Neural progenitor cell (in vitro differentiated cells): ENCODE data around the gene PIP4K2C. TPM values are rescaled to one million over a fixed set of nuclear protein-coding genes. Genes with fewer than 3 reads are reported as not detected.

Experiments used
- DNase-seq: peaks from one replicate; pipeline ENCODE4 v3.0.0-alpha.2; 2016; ENCODE audit warnings: low spot score
- H2AFZ ChIP-seq: fragments of 200-600 bp; sonication (generic); replicated peaks from 2 replicates; pipeline ENCODE4 v1.6.1; 2016; ENCODE audit warnings: antibody characterized with exemption
- H3F3A ChIP-seq: fragments of 200-600 bp; sonication (generic); 2 replicates; pipeline ENCODE4 v1.6.1; 2016; ENCODE audit warnings: antibody characterized with exemption, low read depth
- H3K27ac ChIP-seq: fragments of 200-600 bp; sonication (generic); 2 replicates; pipeline ENCODE4 v1.5.1; 2016; ENCODE audit warnings: mild to moderate bottlenecking
- H3K27me3 ChIP-seq: fragments of 200-600 bp; sonication (generic); 2 replicates; pipeline ENCODE4 v1.6.1; 2016; ENCODE audit warnings: mild to moderate bottlenecking, moderate library complexity
- H3K36me3 ChIP-seq: fragments of 200-600 bp; sonication (generic); 2 replicates; pipeline ENCODE4 v1.5.1; 2016
- H3K4me1 ChIP-seq: fragments of 200-600 bp; sonication (generic); 2 replicates; pipeline ENCODE4 v1.6.1; 2016; ENCODE audit warnings: mixed run types
- H3K4me2 ChIP-seq: fragments of 200-600 bp; sonication (generic); 2 replicates; pipeline ENCODE4 v1.6.1; 2016
- H3K4me3 ChIP-seq: fragments of 200-600 bp; sonication (generic); 2 replicates; pipeline ENCODE4 v1.5.1; 2016
- H3K79me2 ChIP-seq: fragments of 200-600 bp; sonication (generic); 2 replicates; pipeline ENCODE4 v1.6.1; 2016; ENCODE audit warnings: low read depth
- H3K9ac ChIP-seq: fragments of 200-600 bp; sonication (generic); 2 replicates; pipeline ENCODE4 v1.6.1; 2016
- H3K9me3 ChIP-seq: fragments of 200-600 bp; sonication (generic); 2 replicates; pipeline ENCODE4 v1.5.1; 2016; ENCODE audit warnings: low read depth
- H4K20me1 ChIP-seq: fragments of 200-600 bp; sonication (generic); 2 replicates; pipeline ENCODE4 v1.6.1; 2016; ENCODE audit warnings: low read depth
- H3K27ac Mint-ChIP-seq: 3 replicates; pipeline ENCODE4 v1.8.0; 2021; ENCODE audit warnings: mixed read lengths
- H3K27me3 Mint-ChIP-seq: 2 replicates; pipeline ENCODE4 v1.8.0; 2022; ENCODE audit warnings: low read depth, mild to moderate bottlenecking, inconsistent platforms, moderate library complexity, mixed read lengths; ENCODE audit not compliant: insufficient read depth
- H3K36me3 Mint-ChIP-seq: 3 replicates; pipeline ENCODE4 v1.8.0; 2021; ENCODE audit warnings: mixed read lengths
- H3K4me1 Mint-ChIP-seq: 3 replicates; pipeline ENCODE4 v1.8.0; 2021; ENCODE audit warnings: mixed read lengths
- H3K4me3 Mint-ChIP-seq: 3 replicates; pipeline ENCODE4 v1.8.0; 2021; ENCODE audit warnings: mild to moderate bottlenecking, moderate library complexity, mixed read lengths
- H3K9me3 Mint-ChIP-seq: 3 replicates; pipeline ENCODE4 v1.8.0; 2020; ENCODE audit warnings: mixed read lengths
- CTCF ChIP-seq: fragments of 200-600 bp; sonication (generic); IDR thresholded peaks from 2 replicates; pipeline ENCODE4 v1.5.1; 2017; ENCODE audit warnings: antibody characterized with exemption, mild to moderate bottlenecking
- EZH2 ChIP-seq: fragments of 200-600 bp; sonication (generic); IDR thresholded peaks from 2 replicates; pipeline ENCODE4 v1.6.1; 2017; ENCODE audit warnings: antibody characterized with exemption, mild to moderate bottlenecking, moderate library complexity
- EZH2phosphoT487 ChIP-seq: fragments of 200-600 bp; sonication (generic); IDR thresholded peaks from 2 replicates; pipeline ENCODE4 v1.6.1; 2017; ENCODE audit warnings: antibody characterized with exemption
- total RNA-seq: library from RNA; depleted of rRNA; stranded (reverse); fragments of >200 nt; gene quantifications from 2 replicates; pipeline ENCODE4 v1.2.3, GENCODE V29; 2015; ENCODE audit warnings: low replicate concordance

The PIP4K2C gene
- total RNA-seq, 1 donor from 2014 or later = 15.5 TPM

- Histone ChIP-seq H3K9me3 (no peaks in the 10 kb centered on the region), H4K20me1 (no peaks in the 10 kb centered on the region), H2AFZ (peak overlapping the region; percentile 80), H3K79me2 (peaks cover 21% of the 10 kb centered on the region), H3K4me1 (peaks cover 6% of the 10 kb centered on the region), H3K36me3 (no peaks in the 10 kb centered on the region), H3K27ac (no peak overlapping the region), H3K9ac (peak overlapping the region; percentile 34), H3K4me3 (peak overlapping the region; percentile 61), H3K4me2 (peak overlapping the region; percentile 87), H3K27me3 (peaks cover 6% of the 10 kb centered on the region), H3F3A (peaks cover 5% of the 10 kb centered on the region)
- Mint-ChIP-seq H3K4me3 (peak overlapping the region; percentile 94), H3K27me3 (peaks cover 5% of the 10 kb centered on the region), H3K9me3 (no peaks in the 10 kb centered on the region), H3K36me3 (no peaks in the 10 kb centered on the region), H3K4me1 (peaks cover 16% of the 10 kb centered on the region), H3K27ac (peak overlapping the region; percentile 84)
- TF ChIP-seq CTCF (no peak), EZH2phosphoT487 (no peak), EZH2 (no peak)
- no peak for DNase-seq
Observed at GRCh38 chr12:57591782-57592325, 862 bp downstream of the PIP4K2C start.

DNA sequence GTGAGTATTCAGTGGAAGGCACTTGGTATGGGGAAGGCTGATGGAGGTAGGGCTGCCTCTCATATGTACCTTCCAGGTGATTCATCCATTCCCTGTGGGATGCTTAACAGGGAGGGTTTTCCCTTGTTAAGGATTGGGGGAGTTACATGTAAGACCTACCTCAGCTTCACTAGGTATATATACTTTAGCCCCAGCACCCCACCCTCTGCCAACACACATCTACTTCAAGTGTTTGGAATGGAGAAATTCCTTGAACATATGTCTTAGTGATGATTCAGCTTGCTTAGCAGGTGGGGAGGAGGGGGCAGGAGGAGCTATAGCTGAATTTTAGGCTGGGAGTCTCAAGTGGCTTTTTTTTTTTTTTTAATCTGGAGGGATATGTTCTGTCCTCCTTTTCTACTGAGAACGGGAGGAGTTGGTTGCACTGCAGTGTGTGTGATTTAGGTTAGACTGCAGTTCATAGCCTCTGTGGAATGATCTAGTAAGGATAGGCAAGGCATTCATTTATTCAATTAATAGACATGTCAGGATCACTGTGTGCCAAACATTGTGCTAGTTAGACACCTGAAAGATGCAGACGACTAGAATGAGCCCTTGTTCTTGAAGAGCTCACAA lies 1.7 kb downstream of the PIP4K2C start:
- peaks cover 21% of the 10 kb centered on the region for H3K79me2 ChIP-seq
- peaks cover 16% of the 10 kb centered on the region for H3K4me1 Mint-ChIP-seq
- peaks cover 5% of the 10 kb centered on the region for H3K27me3 Mint-ChIP-seq

DNA sequence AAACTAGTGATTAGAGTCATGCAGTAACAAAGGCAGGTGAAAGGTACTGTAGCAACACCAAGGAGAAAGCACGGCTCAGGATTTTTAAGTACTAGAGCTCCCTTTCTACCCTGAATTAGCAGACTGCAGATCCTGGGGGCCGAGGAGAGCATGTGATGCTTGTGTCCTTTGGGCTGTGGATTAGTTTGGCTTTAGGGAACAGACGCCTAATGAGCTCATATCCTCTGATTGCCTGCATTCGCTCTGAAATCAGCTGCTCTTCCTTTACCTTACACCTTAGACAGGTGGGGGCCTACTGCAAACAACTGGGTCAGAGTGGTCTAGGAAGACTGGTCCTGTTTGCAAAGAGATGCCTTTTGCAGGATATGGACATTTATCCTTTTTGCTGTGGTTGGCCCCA lies 2.2 kb downstream of the PIP4K2C start:
- peaks cover 16% of the 10 kb centered on the region for H3K4me1 Mint-ChIP-seq
- no peak overlapping the region for H3K27ac Mint-ChIP-seq
- H3K4me3 Mint-ChIP-seq = no peak overlapping the region
- no peak overlapping the region for H3K27ac ChIP-seq
- no peak for TF ChIP-seq CTCF
- TF ChIP-seq EZH2phosphoT487 = no peak
- no peak for TF ChIP-seq EZH2
- DNase-seq = no peak
- peaks cover 6% of the 10 kb centered on the region for H3K4me1 ChIP-seq
- peaks cover 5% of the 10 kb centered on the region for H3F3A ChIP-seq
- no peak overlapping the region for H2AFZ ChIP-seq
- no peaks in the 10 kb centered on the region for H3K9me3 ChIP-seq
- no peak overlapping the region for H3K4me3 ChIP-seq
- H3K79me2 ChIP-seq = peaks cover 21% of the 10 kb centered on the region
- H3K9ac ChIP-seq = no peak overlapping the region
- H3K36me3 ChIP-seq = no peaks in the 10 kb centered on the region
- no peak overlapping the region for H3K4me2 ChIP-seq
- H4K20me1 ChIP-seq = no peaks in the 10 kb centered on the region
- H3K27me3 Mint-ChIP-seq = peaks cover 5% of the 10 kb centered on the region
- H3K9me3 Mint-ChIP-seq = no peaks in the 10 kb centered on the region
- peaks cover 6% of the 10 kb centered on the region for H3K27me3 ChIP-seq
- no peaks in the 10 kb centered on the region for H3K36me3 Mint-ChIP-seq

More for the DNA sequence above, 1.7 kb downstream of the PIP4K2C start:
- Mint-ChIP-seq H3K9me3 (no peaks in the 10 kb centered on the region), H3K27ac (no peak overlapping the region), H3K36me3 (no peaks in the 10 kb centered on the region), H3K4me3 (peak overlapping the region; percentile 94)
- H3K9ac ChIP-seq = no peak overlapping the region
- no peak for DNase-seq
- no peak overlapping the region for H3K27ac ChIP-seq
- H3K4me1 ChIP-seq = peaks cover 6% of the 10 kb centered on the region
- no peak overlapping the region for H3K4me3 ChIP-seq
- no peaks in the 10 kb centered on the region for H4K20me1 ChIP-seq
- H3K27me3 ChIP-seq = peaks cover 6% of the 10 kb centered on the region
- peak overlapping the region; percentile 87 for H3K4me2 ChIP-seq
- H3K36me3 ChIP-seq = no peaks in the 10 kb centered on the region
- no peak overlapping the region for H2AFZ ChIP-seq
- H3F3A ChIP-seq = peaks cover 5% of the 10 kb centered on the region
- TF ChIP-seq EZH2phosphoT487 = no peak
- H3K9me3 ChIP-seq = no peaks in the 10 kb centered on the region

- TF ChIP-seq EZH2phosphoT487 (no peak), EZH2 (no peak), CTCF (no peak)
- no peak for DNase-seq
- Mint-ChIP-seq H3K9me3 (no peaks in the 10 kb centered on the region), H3K36me3 (peaks cover 19% of the 10 kb centered on the region), H3K27me3 (peaks cover 7% of the 10 kb centered on the region), H3K27ac (no peak overlapping the region), H3K4me3 (no peak overlapping the region), H3K4me1 (peaks cover 13% of the 10 kb centered on the region)
- Histone ChIP-seq H3K36me3 (no peaks in the 10 kb centered on the region), H3K4me2 (no peak overlapping the region), H3K27ac (no peak overlapping the region), H4K20me1 (no peaks in the 10 kb centered on the region), H3K9me3 (no peaks in the 10 kb centered on the region), H3K4me3 (no peak overlapping the region), H3K9ac (no peak overlapping the region), H2AFZ (no peak overlapping the region), H3F3A (peaks cover 12% of the 10 kb centered on the region), H3K4me1 (peaks cover 13% of the 10 kb centered on the region), H3K27me3 (no peaks in the 10 kb centered on the region), H3K79me2 (peaks cover 7% of the 10 kb centered on the region)
Observed at GRCh38 chr12:57600395-57600794, 9.4 kb downstream of the PIP4K2C start.
